HepG2 (cell line): ENCODE results near the gene IRX5. TPM values are rescaled to one million over a fixed set of nuclear protein-coding genes. Genes with fewer than 3 reads are reported as not detected.

Experiments
- ATAC-seq: fragments of 200-7000 bp; cut with Tn5 transposase; 3 replicates; pipeline ENCODE4 v1.9.1; 2020; ENCODE audit warnings: mild to moderate bottlenecking, moderate library complexity
- BruUV-seq: library from RNA; stranded (reverse); fragments of 400-500 nt; replicated peaks from 2 replicates; lab custom pipeline; 2021; lab: Mats Ljungman, UMichigan
- CTCF ChIA-PET: fragments of 300-600 bp; formaldehyde crosslinking; extraction: SDS; loops from one replicate; lab custom pipeline; 2021; ENCODE audit warnings: low total read pairs, inconsistent platforms, low intra/inter-chr PET ratio; lab: Yijun Ruan, JAX
- POLR2A ChIA-PET: fragments of 350-600 bp; sonication (Branson Sonifier 250); formaldehyde crosslinking; loops from one replicate; lab custom pipeline; 2020; ENCODE audit warnings: antibody characterized with exemption, inconsistent platforms; lab: Yijun Ruan, JAX
- DNase-seq: peaks from one replicate; pipeline ENCODE4 v3.0.0-alpha.2; 2015; ENCODE audit warnings: low spot score
- FAIRE-seq: peaks from 3 replicates; lab custom pipeline; 2011; peaks lifted over from hg19 to GRCh38; lab: Jason Lieb, UNC
- H2AFZ ChIP-seq: one replicate; pipeline ENCODE4 v1.6.1; 2011; ENCODE audit warnings: low read length, inconsistent platforms
- H3K27ac ChIP-seq: fragments of 300-600 bp; 3 replicates; pipeline ENCODE4 v1.8.0; 2011; ENCODE audit warnings: mixed run types, mild to moderate bottlenecking, mixed read lengths, low read length, inconsistent platforms; ENCODE audit not compliant: insufficient read depth; ENCODE audit errors: extremely low read length
- H3K27me3 ChIP-seq, 2 experiments: fragments of 200-600 bp in 1 of 2; 2 replicates in 1 of 2; 3 replicates in 1 of 2; pipeline versions ENCODE4 v1.6.0 to v1.8.0; 2011; ENCODE audit warnings: low read length in 2 of 2, mild to moderate bottlenecking in 2 of 2, moderate library complexity in 2 of 2, inconsistent platforms in 1 of 2; ENCODE audit not compliant: insufficient read depth in 2 of 2, control insufficient read depth in 1 of 2
- H3K36me3 ChIP-seq, 2 experiments: fragments of 200-600 bp in 1 of 2; replicated peaks in 1 of 2; 2 replicates in 1 of 2; 3 replicates in 1 of 2; pipeline versions ENCODE4 v1.5.1 to v1.8.0; 2011; ENCODE audit warnings: low read length in 2 of 2, inconsistent platforms in 1 of 2; ENCODE audit not compliant: insufficient read depth in 2 of 2, control insufficient read depth in 1 of 2
- H3K4me1 ChIP-seq: 2 replicates; pipeline ENCODE4 v1.5.1; 2012; ENCODE audit warnings: low read length, inconsistent platforms; ENCODE audit not compliant: insufficient read depth
- H3K4me2 ChIP-seq: 2 replicates; pipeline ENCODE4 v1.6.0; 2011; ENCODE audit warnings: low read depth, low read length, inconsistent platforms
- H3K4me3 ChIP-seq, 3 experiments: fragments of 200-600 bp in 1 of 3; sonication (generic), shearing (Covaris generic) in 1 of 3; replicated peaks in 1 of 3; 2 replicates each; pipeline ENCODE4 v1.5.1; 2011 to 2016; ENCODE audit warnings: low read length in 3 of 3, inconsistent platforms in 2 of 3, low read depth in 2 of 3, mild to moderate bottlenecking in 2 of 3, control low read depth in 1 of 3, mixed read lengths in 1 of 3; ENCODE audit not compliant: insufficient read depth in 1 of 3
- H3K79me2 ChIP-seq: one replicate; pipeline ENCODE4 v1.6.1; 2011; ENCODE audit warnings: low read length, inconsistent platforms; ENCODE audit not compliant: insufficient read depth
- H3K9ac ChIP-seq: 2 replicates; pipeline ENCODE4 v1.6.0; 2011; ENCODE audit warnings: mild to moderate bottlenecking, low read depth, low read length, inconsistent platforms; ENCODE audit not compliant: insufficient read depth
- H3K9me3 ChIP-seq: 2 replicates; pipeline ENCODE4 v1.5.1; 2012; ENCODE audit warnings: mild to moderate bottlenecking, low read length
- H4K20me1 ChIP-seq: 2 replicates; pipeline ENCODE4 v1.6.0; 2011; ENCODE audit warnings: inconsistent platforms, mild to moderate bottlenecking, low read length, moderate library complexity; ENCODE audit not compliant: insufficient read depth
- ARID3A ChIP-seq: IDR thresholded peaks from 2 replicates; pipeline ENCODE4 v1.6.1; 2012; ENCODE audit warnings: low read depth, low read length, improper control_type of control experiment
- DNMT1 ChIP-seq: sonication (generic); formaldehyde crosslinking; IDR thresholded peaks from 2 replicates; pipeline ENCODE4 v1.5.1; 2020; ENCODE audit warnings: mild to moderate bottlenecking, missing genetic modification reagents
- MAF1 ChIP-seq: sonication (generic); formaldehyde crosslinking; IDR thresholded peaks from 2 replicates; pipeline ENCODE4 v1.5.0; 2020; ENCODE audit warnings: missing genetic modification reagents, borderline replicate concordance
- PCBP1 ChIP-seq: fragments of 200-400 bp; formaldehyde crosslinking; IDR thresholded peaks from 2 replicates; pipeline ENCODE4 v1.6.1; 2017; ENCODE audit warnings: mild to moderate bottlenecking, low read depth, low read length, borderline replicate concordance
- TSC22D2 ChIP-seq: sonication (generic); formaldehyde crosslinking; IDR thresholded peaks from 2 replicates; pipeline ENCODE4 v1.5.1; 2020; ENCODE audit warnings: missing genetic modification reagents, mild to moderate bottlenecking, borderline replicate concordance
- ZBTB21 ChIP-seq: sonication (generic); formaldehyde crosslinking; IDR thresholded peaks from 2 replicates; pipeline ENCODE4 v1.4.0; 2020; ENCODE audit warnings: missing genetic modification reagents
- ZBTB3 ChIP-seq: sonication (generic); formaldehyde crosslinking; IDR thresholded peaks from 2 replicates; pipeline ENCODE4 v1.4.0; 2020; ENCODE audit warnings: low read depth, mild to moderate bottlenecking, moderate library complexity, missing genetic modification reagents, borderline replicate concordance
- ZBTB38 ChIP-seq: sonication (generic); formaldehyde crosslinking; IDR thresholded peaks from 2 replicates; pipeline ENCODE4 v1.5.1; 2020; ENCODE audit warnings: mild to moderate bottlenecking, missing genetic modification reagents
- ZFP82 ChIP-seq: sonication (generic); formaldehyde crosslinking; IDR thresholded peaks from 2 replicates; pipeline ENCODE4 v1.5.1; 2020; ENCODE audit warnings: mild to moderate bottlenecking, missing genetic modification reagents, borderline replicate concordance
- WGBS: methylation state at CpG from one replicate; pipeline ENCODE4 v1.1.6; 2017; ENCODE audit warnings: low lambda C conversion rate; 5-methylcytosine and 5-hydroxymethylcytosine counted together
- in situ Hi-C: cut with HindIII; loops from 2 replicates; pipeline ENCODE4 v1.10.0; 2017; ENCODE audit warnings: low pct_unique_long_range_greater_than_20kb; ENCODE audit not compliant: extremely low pct_ligation_motif_present
- intact Hi-C: fragments of 100-400 bp; cut with micrococcal nuclease; formaldehyde crosslinking; loops from one replicate; pipeline ENCODE4 v1.10.0; 2022; ENCODE audit not compliant: unreplicated experiment
- polyA plus RNA-seq, 8 experiments: library from polyadenylated mRNA; depleted of rRNA in 3 of 8; stranded (reverse) in 7 of 8; unstranded in 1 of 8; fragments of >200 nt; fragmentation: Illumina TruSeq in 4 of 8; extraction: Trizol in 4 of 8; gene quantifications; 2 replicates each; pipeline versions ENCODE4 v1.2.1 to v1.2.3, GENCODE V29; 2011 to 2016; ENCODE audit warnings: low read depth in 4 of 8, missing spikeins in 1 of 8, mixed read lengths in 1 of 8; ENCODE audit not compliant: insufficient read depth in 1 of 8
- total RNA-seq, 5 experiments: library from RNA; depleted of rRNA; stranded (reverse); fragments of >200 nt; fragmentation: Illumina TruSeq; extraction: Trizol; gene quantifications; 2 replicates each; pipeline ENCODE4 v1.2.3, GENCODE V29; 2016; ENCODE audit warnings: low read depth in 1 of 5
- TF ChIP-seq, protein P1 (sequence below): sonication (generic); formaldehyde crosslinking; conservative IDR thresholded peaks from 2 replicates; pipeline ENCODE4 v1.4.0; 2020; ENCODE audit warnings: missing genetic modification reagents
- TF ChIP-seq, protein P2 (sequence below): sonication (generic); formaldehyde crosslinking; IDR thresholded peaks from 2 replicates; pipeline ENCODE4 v1.4.0; 2020; ENCODE audit warnings: mild to moderate bottlenecking, low read depth, missing genetic modification reagents
- TF ChIP-seq, protein P3 (sequence below): sonication (generic); formaldehyde crosslinking; IDR thresholded peaks from 2 replicates; pipeline ENCODE4 v1.5.1; 2020; ENCODE audit warnings: mild to moderate bottlenecking, missing genetic modification reagents, borderline replicate concordance

The IRX5 gene
- total and polyA plus RNA-seq, 2 of the 13 experiments (the other 11 are each of a cell fraction or from before 2014, with no cell fraction given): not detected

DNA sequence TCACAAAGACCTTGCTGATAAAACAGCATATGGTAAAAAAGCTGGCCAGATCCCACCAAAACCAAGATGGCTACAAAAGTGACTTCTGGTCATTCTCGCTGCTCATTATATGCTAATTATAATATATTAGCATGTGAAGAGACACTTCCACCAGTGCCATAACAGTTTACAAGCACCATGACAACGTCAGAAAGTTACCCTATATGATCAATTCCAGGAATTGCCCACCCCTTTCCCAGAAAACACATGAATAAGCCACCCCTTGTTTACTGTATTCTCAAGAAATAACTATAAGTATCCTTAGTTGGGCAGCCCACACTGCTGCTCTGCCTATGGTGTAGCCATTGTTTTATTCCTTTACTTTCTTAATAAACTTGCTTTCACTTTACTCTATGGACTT lies 44.6 kb upstream of the IRX5 start (continued):
- TF ChIP-seq ARID3A (no peak), DNMT1 (no peak), MAF1 (no peak), TSC22D2 (CRISPR knock-in tag) (no peak)

GRCh38 chr16:54890381-54890780 lies 40.3 kb upstream of the IRX5 start:
- 0 out of 2 replicates have a peak, but pooled peaks cover 4% of the 10 kb centered on the region for H3K9me3 ChIP-seq
- no peaks in the 10 kb centered on the region for H3K79me2 ChIP-seq
- no peak overlapping the region for H3K9ac ChIP-seq
- in situ Hi-C loops (no loop called here), intact Hi-C loops (no loop called here)
- H2AFZ ChIP-seq: no peak overlapping the region
- ChIA-PET POLR2A (no interaction called here), CTCF (no interaction called here)
- no peak for DNase-seq
- no peaks in the 10 kb centered on the region for H3K36me3 ChIP-seq
- no peak overlapping the region for H3K4me3 ChIP-seq
- H3K27me3 ChIP-seq: peaks cover 1 to 3% of the 10 kb centered on the region in 2 experiments; a peak in 2 of 5 replicates
- no peak overlapping the region for H3K27ac ChIP-seq
- no peak overlapping the region for H3K4me2 ChIP-seq
- no TSS peak for BruUV-seq
- FAIRE-seq: no peak
- H4K20me1 ChIP-seq: no peaks in the 10 kb centered on the region
- ATAC-seq: no peak
- WGBS: 34% methylated on average over 4 of the region's 4 CpGs
- H3K4me1 ChIP-seq: no peaks in the 10 kb centered on the region
- TF ChIP-seq ZFP82 (CRISPR knock-in tag) (no peak), ZBTB38 (CRISPR knock-in tag) (no peak), ZBTB3 (no peak), ZBTB21 (CRISPR knock-in tag) (no peak), PCBP1 (no peak)
- TF ChIP-seq, protein P1, sequence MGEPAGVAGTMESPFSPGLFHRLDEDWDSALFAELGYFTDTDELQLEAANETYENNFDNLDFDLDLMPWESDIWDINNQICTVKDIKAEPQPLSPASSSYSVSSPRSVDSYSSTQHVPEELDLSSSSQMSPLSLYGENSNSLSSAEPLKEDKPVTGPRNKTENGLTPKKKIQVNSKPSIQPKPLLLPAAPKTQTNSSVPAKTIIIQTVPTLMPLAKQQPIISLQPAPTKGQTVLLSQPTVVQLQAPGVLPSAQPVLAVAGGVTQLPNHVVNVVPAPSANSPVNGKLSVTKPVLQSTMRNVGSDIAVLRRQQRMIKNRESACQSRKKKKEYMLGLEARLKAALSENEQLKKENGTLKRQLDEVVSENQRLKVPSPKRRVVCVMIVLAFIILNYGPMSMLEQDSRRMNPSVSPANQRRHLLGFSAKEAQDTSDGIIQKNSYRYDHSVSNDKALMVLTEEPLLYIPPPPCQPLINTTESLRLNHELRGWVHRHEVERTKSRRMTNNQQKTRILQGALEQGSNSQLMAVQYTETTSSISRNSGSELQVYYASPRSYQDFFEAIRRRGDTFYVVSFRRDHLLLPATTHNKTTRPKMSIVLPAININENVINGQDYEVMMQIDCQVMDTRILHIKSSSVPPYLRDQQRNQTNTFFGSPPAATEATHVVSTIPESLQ (CRISPR knock-in tag): no peak
- TF ChIP-seq, protein P2, sequence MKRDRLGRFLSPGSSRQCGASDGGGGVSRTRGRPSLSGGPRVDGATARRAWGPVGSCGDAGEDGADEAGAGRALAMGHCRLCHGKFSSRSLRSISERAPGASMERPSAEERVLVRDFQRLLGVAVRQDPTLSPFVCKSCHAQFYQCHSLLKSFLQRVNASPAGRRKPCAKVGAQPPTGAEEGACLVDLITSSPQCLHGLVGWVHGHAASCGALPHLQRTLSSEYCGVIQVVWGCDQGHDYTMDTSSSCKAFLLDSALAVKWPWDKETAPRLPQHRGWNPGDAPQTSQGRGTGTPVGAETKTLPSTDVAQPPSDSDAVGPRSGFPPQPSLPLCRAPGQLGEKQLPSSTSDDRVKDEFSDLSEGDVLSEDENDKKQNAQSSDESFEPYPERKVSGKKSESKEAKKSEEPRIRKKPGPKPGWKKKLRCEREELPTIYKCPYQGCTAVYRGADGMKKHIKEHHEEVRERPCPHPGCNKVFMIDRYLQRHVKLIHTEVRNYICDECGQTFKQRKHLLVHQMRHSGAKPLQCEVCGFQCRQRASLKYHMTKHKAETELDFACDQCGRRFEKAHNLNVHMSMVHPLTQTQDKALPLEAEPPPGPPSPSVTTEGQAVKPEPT (CRISPR knock-in tag): no peak
- TF ChIP-seq, protein P3, sequence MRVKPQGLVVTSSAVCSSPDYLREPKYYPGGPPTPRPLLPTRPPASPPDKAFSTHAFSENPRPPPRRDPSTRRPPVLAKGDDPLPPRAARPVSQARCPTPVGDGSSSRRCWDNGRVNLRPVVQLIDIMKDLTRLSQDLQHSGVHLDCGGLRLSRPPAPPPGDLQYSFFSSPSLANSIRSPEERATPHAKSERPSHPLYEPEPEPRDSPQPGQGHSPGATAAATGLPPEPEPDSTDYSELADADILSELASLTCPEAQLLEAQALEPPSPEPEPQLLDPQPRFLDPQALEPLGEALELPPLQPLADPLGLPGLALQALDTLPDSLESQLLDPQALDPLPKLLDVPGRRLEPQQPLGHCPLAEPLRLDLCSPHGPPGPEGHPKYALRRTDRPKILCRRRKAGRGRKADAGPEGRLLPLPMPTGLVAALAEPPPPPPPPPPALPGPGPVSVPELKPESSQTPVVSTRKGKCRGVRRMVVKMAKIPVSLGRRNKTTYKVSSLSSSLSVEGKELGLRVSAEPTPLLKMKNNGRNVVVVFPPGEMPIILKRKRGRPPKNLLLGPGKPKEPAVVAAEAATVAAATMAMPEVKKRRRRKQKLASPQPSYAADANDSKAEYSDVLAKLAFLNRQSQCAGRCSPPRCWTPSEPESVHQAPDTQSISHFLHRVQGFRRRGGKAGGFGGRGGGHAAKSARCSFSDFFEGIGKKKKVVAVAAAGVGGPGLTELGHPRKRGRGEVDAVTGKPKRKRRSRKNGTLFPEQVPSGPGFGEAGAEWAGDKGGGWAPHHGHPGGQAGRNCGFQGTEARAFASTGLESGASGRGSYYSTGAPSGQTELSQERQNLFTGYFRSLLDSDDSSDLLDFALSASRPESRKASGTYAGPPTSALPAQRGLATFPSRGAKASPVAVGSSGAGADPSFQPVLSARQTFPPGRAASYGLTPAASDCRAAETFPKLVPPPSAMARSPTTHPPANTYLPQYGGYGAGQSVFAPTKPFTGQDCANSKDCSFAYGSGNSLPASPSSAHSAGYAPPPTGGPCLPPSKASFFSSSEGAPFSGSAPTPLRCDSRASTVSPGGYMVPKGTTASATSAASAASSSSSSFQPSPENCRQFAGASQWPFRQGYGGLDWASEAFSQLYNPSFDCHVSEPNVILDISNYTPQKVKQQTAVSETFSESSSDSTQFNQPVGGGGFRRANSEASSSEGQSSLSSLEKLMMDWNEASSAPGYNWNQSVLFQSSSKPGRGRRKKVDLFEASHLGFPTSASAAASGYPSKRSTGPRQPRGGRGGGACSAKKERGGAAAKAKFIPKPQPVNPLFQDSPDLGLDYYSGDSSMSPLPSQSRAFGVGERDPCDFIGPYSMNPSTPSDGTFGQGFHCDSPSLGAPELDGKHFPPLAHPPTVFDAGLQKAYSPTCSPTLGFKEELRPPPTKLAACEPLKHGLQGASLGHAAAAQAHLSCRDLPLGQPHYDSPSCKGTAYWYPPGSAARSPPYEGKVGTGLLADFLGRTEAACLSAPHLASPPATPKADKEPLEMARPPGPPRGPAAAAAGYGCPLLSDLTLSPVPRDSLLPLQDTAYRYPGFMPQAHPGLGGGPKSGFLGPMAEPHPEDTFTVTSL (CRISPR knock-in tag): no peak
